Measurements from ENCODE around the gene MTPN. TPM values are rescaled to one million over a fixed set of nuclear protein-coding genes. Genes with fewer than 3 reads are reported as not detected.

Gene MTPN
- total and polyA plus RNA-seq, 10 of the 15 experiments (the other 5 are each of a cell fraction or from before 2014, with no cell fraction given), result 38.7 to 146 (median 85.4) TPM

DNA sequence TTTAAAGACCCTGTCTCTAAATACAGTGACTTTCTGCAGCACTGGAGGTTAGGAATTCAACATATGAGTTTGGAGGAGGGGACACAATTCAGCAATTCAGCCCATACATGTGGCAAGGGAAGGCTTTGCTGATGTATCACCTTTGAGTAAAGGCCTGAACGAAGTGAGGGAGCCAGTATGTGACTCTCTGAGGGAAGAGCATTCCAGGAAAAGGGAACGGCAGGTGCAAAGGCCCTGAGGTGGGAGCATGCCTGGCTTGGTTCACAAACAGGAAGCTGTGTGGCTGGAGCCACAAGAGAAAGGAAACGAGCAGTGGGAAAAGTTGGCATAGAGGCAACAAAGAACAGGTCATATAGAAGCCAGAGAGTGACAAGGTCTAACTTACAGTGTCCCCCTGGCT is 72.9 kb downstream of the MTPN start:
- BruUV-seq (replicated peaks), result no TSS peak
- H3K79me2 ChIP-seq (ENCODE audit: control insufficient read depth, insufficient read depth, low read length), result no peaks in the 10 kb centered on the region
- ATAC-seq, result no peak
- 32% methylated on average over 3 of the region's 3 CpGs for WGBS (ENCODE audit: insufficient coverage, insufficient replicate concordance, low lambda C conversion rate, missing lambda C conversion rate)
- no peak for DNase-seq (ENCODE audit: low read depth, low spot score)
- ChIA-PET POLR2A (no interaction called here), RAD21 (ENCODE audit: unreplicated experiment) (no interaction called here), CTCF (no interaction called here), SMC1A (ENCODE audit: uncharacterized antibody, unreplicated experiment) (no interaction called here)
- FAIRE-seq, result no peak
- no peak overlapping the region for H3K4me3 ChIP-seq
- H4K20me1 ChIP-seq (ENCODE audit: control insufficient read depth, insufficient read depth), result no peaks in the 10 kb centered on the region
- H3K27ac ChIP-seq (ENCODE audit: control insufficient read depth, insufficient read depth), result no peak overlapping the region
- no peaks in the 10 kb centered on the region for H3K27me3 ChIP-seq (replicated peaks in 1 of 2; ENCODE audit: control insufficient read depth in 2 of 2, insufficient read depth in 2 of 2, low read length in 1 of 2)
- H3K4me2 ChIP-seq (ENCODE audit: control insufficient read depth, insufficient read depth), result no peak overlapping the region
- H3K4me1 ChIP-seq (ENCODE audit: control insufficient read depth, insufficient read depth, low read length), result no peaks in the 10 kb centered on the region
- H3K36me3 ChIP-seq (ENCODE audit: control insufficient read depth in 2 of 2, insufficient read depth in 2 of 2, low read length in 1 of 2), result no peaks in the 10 kb centered on the region
- in situ Hi-C loops (cut with MboI), result no loop called here
- no peak overlapping the region for H3K9ac ChIP-seq (ENCODE audit: control insufficient read depth, insufficient read depth, low read length)
- no peak for TF ChIP-seq MEF2A (IDR thresholded peaks at IDR 0.05; ENCODE audit: insufficient read depth, low read depth, low read length)
- TF ChIP-seq HCFC1 (IDR thresholded peaks at IDR 0.05; ENCODE audit: low read length), result no peak
- TF ChIP-seq E2F8 (IDR thresholded peaks at IDR 0.05; ENCODE audit: low read depth, partially characterized antibody), result no peak
- no peak for TF ChIP-seq RELA (IDR thresholded peaks at IDR 0.05; ENCODE audit: borderline replicate concordance, partially characterized antibody)
- TF ChIP-seq MAX (IDR thresholded peaks at IDR 0.05; ENCODE audit: low read depth, low read length), result no peak
- TF ChIP-seq, protein P1, sequence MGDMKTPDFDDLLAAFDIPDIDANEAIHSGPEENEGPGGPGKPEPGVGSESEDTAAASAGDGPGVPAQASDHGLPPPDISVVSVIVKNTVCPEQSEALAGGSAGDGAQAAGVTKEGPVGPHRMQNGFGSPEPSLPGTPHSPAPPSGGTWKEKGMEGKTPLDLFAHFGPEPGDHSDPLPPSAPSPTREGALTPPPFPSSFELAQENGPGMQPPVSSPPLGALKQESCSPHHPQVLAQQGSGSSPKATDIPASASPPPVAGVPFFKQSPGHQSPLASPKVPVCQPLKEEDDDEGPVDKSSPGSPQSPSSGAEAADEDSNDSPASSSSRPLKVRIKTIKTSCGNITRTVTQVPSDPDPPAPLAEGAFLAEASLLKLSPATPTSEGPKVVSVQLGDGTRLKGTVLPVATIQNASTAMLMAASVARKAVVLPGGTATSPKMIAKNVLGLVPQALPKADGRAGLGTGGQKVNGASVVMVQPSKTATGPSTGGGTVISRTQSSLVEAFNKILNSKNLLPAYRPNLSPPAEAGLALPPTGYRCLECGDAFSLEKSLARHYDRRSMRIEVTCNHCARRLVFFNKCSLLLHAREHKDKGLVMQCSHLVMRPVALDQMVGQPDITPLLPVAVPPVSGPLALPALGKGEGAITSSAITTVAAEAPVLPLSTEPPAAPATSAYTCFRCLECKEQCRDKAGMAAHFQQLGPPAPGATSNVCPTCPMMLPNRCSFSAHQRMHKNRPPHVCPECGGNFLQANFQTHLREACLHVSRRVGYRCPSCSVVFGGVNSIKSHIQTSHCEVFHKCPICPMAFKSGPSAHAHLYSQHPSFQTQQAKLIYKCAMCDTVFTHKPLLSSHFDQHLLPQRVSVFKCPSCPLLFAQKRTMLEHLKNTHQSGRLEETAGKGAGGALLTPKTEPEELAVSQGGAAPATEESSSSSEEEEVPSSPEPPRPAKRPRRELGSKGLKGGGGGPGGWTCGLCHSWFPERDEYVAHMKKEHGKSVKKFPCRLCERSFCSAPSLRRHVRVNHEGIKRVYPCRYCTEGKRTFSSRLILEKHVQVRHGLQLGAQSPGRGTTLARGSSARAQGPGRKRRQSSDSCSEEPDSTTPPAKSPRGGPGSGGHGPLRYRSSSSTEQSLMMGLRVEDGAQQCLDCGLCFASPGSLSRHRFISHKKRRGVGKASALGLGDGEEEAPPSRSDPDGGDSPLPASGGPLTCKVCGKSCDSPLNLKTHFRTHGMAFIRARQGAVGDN (IDR thresholded peaks at IDR 0.05), result no peak
- TF ChIP-seq SP1 (IDR thresholded peaks at IDR 0.05; ENCODE audit: low read depth, low read length), result no peak
- TF ChIP-seq KDM1A (IDR thresholded peaks at IDR 0.05; ENCODE audit: borderline replicate concordance), result no peak
- TF ChIP-seq, protein P2, sequence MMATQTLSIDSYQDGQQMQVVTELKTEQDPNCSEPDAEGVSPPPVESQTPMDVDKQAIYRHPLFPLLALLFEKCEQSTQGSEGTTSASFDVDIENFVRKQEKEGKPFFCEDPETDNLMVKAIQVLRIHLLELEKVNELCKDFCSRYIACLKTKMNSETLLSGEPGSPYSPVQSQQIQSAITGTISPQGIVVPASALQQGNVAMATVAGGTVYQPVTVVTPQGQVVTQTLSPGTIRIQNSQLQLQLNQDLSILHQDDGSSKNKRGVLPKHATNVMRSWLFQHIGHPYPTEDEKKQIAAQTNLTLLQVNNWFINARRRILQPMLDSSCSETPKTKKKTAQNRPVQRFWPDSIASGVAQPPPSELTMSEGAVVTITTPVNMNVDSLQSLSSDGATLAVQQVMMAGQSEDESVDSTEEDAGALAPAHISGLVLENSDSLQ (IDR thresholded peaks at IDR 0.05), result no peak
- no peak overlapping the region for H2AFZ ChIP-seq (ENCODE audit: control insufficient read depth, low read depth, low read length)
- intact Hi-C loops (cut with micrococcal nuclease; ENCODE audit: unreplicated experiment), result no loop called here
- H3K9me3 ChIP-seq (replicated peaks; ENCODE audit: control insufficient read depth, insufficient read depth, low read length), result no peaks in the 10 kb centered on the region

Data from GM12878 (cell line).